NOMO-1 treated with DMSO at 0.1 percent for 48 hours (cell line): Measurements from ENCODE around the gene MXI1.
A peak's percentile ranks its signal among the peaks of the same experiment; 100 is the strongest.
"Not testable (repeated sequence)": the region's sequence is repeated elsewhere in the genome, so short reads cannot be mapped to it uniquely, and the experiment has no call there.

ENCODE experiments used
- DNase-seq: peaks from one replicate; lab custom pipeline; 2025; ENCODE audit not compliant: unreplicated experiment; lab: John Stamatoyannopoulos, UW

MXI1 gene

DNA sequence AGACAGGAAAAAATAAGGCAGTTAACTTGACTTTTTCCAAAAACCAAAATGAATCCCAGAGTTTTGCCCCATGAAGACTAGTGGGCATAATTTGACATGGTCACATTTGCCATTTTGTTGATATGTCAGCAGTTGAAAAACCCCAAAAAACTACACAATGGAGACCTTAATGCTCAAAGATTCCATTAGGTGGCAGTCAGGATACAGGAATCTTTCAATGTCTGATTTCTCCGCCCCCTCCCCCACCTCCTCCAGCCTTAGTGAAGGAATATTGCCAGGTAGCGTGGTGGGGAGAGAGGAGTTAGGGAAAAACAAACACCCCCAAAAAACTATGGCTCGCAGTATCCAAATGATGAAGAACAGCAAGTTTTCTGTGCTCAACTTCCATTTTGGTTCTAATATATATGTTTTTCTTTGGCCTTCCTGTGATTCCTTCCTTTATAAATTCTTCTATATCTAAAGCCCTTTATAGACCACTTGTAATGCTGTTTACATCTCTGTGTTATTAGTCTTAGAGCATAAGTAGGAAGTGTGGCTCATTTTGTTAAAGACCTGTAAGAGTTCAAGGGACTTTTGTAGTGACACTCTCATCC is 104.0 kb downstream of the MXI1 start:
- DNase-seq = peak; percentile 32

GRCh38 chr10:110312206-110312605 is 104.8 kb downstream of the MXI1 start:
- DNase-seq = no peak

- no peak for DNase-seq
These were observed 106.3 kb downstream of the MXI1 start for GRCh38 chr10:110313674-110314073.

GRCh38 chr10:110317866-110318850 is 110.8 kb downstream of the MXI1 start:
- DNase-seq = no peak

DNA sequence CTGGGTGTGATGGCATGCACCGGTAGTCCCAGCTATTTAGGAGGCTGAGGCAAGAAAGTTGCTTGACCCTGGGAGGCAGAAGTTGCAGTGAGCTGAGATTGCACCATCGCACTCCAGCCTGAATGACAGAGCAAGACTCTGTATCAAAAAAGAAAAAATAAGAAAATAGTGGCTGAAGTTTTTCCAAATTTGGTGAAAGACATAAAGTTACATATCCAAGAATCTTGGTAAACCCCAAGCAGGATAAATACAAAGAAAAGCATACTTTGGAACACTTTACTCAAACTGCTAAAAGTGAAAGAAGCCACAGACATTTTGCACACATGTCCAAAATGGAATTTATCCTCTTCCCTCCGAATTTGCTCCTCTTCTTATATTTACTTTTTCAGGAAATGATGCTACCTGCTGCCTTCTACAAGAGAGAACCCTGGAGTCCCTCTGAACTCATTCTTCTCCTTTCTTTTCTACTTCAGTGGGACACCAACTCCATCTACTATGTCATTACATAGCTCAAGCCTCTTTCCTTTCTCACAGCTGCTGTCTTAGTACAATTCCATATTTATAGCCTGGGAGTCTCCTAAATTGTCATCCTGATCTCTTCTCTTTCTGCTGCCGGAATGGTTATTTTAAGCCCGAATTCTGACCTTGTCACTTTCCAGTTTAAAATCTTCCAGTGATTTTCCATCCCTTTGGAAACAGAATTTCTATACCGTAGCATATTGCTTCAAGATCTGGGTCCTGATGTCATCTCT is 114.6 kb downstream of the MXI1 start:
- DNase-seq = no peak

DNA sequence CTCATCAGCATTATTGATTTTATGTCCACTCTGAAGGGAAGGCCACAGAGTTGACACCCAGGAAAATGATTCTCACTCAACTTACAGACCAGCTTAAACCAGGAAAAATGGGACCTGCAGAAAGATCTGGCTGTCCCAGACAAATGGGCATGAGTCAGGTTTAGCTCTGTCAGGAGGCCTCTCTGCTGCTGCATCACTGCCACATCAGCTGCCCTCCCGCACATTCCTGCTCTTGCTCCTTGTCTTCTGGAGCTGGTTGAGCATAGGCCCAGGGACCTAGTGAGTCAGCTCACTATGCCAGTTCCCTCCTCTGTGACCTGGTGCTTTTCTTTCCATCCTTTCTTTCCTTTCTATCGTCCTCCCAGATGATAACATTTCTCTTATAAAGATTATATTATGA is 116.1 kb downstream of the MXI1 start:
- no peak for DNase-seq

GRCh38 chr10:110324201-110324804 is 116.9 kb downstream of the MXI1 start:
- no peak for DNase-seq

- no peak for DNase-seq
These were observed 117.4 kb downstream of the MXI1 start for GRCh38 chr10:110324805-110325280.

DNA sequence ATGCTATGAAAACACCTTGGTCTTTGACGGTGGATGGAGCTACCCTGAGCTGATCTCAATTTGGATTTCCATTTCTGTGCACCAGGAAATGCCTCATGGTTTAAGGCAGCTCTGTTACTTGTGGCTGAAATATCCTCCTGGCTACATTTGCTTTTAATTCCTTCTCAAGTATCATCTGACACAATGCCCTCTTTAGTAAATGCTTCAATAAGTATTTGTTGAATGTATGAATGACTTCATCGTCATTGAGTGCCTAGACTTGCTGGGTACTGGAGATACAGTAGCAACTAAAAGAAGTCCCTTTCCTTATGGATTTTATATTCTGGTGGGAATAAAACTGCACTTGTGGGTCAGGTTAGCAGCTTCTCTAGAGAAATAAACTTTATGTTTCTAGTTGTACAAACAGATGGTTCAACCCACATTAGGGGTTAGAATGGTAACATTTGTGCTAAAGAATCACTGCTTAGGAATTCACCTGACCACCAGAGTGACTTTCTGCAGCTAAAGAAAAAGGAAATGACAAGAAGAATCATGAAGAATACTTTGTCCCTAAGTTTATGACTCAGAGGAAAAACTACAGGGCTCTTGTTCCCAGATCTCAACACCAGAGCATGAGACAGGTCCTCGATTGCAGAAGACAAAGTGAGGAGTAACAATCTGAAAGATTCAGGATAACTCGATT is 119.1 kb downstream of the MXI1 start:
- DNase-seq = no peak

DNA sequence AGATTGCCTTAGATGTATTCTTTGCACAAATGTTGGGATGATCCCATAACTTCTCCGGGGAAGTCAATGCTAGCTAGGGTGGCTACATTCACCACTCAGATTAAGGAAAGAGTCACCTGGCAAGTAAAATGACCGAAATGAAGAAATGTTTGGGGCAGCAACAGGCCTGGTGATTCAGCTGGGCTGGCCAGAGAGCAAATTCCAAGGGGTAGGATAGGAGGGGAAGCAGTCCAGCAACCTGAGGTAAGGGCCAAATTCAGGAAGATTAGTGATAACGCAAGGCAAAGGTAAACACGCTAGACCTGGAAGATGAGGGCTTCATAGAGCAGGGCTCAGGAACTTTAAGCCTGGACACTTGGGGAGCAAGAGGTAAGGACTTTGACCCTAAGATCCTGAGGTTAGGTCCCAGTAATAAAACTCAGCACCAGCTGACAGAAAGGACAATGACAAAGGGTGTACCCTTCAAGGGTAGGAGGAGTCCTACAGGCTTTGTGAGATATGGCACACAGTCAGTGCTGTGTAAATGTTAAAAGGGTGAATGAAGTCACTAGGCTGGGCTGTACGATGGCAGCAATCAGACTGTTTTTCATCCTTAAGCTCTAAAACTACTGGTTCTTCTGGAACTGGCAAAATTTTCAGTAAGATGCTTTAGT is 120.0 kb downstream of the MXI1 start:
- DNase-seq = no peak

- no peak for DNase-seq
These were observed 123.3 kb downstream of the MXI1 start for GRCh38 chr10:110330675-110331074.

GRCh38 chr10:110331226-110331795 is 123.9 kb downstream of the MXI1 start:
- not testable (repeated sequence) for DNase-seq

- no peak for DNase-seq
These were observed 126.8 kb downstream of the MXI1 start for GRCh38 chr10:110334061-110334656.

DNA sequence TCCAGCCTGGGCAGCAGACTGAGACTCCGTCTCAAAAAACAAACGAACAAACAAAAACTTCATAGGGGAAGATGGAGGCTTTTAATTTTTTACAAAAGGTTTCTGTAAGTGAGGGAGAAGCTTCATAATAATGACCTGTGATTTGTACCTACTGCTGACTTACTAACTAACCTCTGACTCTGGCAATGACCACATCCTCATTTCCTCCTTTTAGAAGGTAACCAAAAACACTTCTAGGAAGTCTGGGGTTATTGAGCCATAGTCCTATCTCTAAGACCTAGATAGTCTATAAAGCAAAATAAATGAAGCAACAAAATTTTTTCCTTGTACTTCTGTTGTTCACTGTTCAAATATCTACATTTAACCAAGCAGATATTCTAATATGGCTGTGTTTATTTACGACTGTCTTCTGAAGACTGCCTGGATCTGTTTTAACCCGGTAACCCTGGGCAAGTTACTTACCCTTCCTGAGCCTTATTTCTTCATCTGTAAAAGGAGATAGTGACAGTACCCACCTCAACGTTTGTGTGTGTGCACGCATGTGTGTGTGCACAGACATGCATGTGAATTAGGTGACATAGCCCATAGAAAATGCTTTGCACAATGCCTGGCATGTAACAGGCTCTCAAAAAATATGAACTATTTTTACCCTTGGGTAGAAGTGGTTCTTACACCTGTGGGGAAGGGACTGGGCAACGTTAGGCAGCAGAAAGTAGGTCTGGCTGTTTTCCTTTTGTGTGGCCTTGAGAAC is 128.1 kb downstream of the MXI1 start:
- DNase-seq = peak; percentile 62

DNA sequence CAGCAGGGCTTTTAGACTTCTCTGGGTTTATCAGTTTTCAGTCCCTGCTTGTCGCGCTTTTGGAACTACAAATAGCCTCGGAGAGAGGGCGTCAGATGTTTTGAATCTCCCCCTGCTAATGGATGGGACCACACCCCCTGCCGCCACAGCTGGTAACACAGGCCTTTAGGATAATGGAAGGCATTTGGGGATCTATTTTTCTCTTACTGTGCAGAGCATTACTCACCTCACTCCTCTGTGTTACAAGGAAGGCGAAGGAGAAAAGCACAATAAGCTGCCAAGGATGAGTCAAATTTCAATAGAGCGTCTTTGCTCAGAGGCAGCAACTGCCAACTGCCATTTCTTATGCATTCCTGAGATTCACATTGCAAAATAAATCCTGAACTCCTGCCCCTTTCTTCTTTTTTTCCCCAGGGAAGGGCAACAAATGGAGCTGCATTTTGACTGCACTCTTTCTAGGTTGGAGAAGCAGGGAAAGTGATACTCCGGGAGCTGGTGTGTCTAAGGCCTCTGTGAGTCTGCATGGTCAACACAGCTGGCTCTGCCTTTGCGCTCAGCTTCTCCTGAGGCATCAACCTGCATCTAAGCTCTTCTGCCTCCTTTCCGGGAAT is 128.8 kb downstream of the MXI1 start:
- DNase-seq = no peak
